ENCODE results near the gene ACAA1. TPM values are rescaled to one million over a fixed set of nuclear protein-coding genes. Genes with fewer than 3 reads are reported as not detected.

Gene ACAA1
- total RNA-seq, 4 donors from 2014 or later = 22.3 to 54.1 (median 37.6) TPM

DNA sequence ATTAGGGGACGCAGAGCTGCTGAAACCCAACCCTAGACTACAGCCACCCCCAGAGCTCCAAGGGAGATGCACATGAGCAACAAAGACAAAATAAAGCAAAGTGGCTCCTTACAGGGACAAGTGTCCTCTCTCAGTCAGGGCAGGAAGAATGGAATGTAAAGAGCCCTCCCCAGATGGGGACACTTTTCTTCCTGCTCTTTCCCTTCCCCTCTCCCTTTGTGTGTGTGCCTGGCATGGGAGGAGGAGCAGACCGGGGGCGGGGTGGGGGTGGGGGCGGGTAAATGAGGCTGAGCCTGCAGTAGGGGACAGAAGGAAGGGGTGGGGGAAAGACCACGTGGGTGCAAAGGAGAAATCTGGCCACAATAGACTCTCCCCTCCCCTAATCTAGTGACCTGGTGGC is 37.4 kb downstream of the ACAA1 start:
- H3K27me3 ChIP-seq = no peaks in the 10 kb centered on the region
- no peak for TF ChIP-seq POLR2A (IDR thresholded peaks at IDR 0.05)
- TF ChIP-seq, protein P1, sequence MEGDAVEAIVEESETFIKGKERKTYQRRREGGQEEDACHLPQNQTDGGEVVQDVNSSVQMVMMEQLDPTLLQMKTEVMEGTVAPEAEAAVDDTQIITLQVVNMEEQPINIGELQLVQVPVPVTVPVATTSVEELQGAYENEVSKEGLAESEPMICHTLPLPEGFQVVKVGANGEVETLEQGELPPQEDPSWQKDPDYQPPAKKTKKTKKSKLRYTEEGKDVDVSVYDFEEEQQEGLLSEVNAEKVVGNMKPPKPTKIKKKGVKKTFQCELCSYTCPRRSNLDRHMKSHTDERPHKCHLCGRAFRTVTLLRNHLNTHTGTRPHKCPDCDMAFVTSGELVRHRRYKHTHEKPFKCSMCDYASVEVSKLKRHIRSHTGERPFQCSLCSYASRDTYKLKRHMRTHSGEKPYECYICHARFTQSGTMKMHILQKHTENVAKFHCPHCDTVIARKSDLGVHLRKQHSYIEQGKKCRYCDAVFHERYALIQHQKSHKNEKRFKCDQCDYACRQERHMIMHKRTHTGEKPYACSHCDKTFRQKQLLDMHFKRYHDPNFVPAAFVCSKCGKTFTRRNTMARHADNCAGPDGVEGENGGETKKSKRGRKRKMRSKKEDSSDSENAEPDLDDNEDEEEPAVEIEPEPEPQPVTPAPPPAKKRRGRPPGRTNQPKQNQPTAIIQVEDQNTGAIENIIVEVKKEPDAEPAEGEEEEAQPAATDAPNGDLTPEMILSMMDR (IDR thresholded peaks at IDR 0.05) = no peak
- no peaks in the 10 kb centered on the region for H3K4me1 ChIP-seq
- intact Hi-C loops (cut with DNase I; ENCODE audit: low total_unique reads) = no loop called here
- no peaks in the 10 kb centered on the region for H3K36me3 ChIP-seq
- no peak for DNase-seq
- no peak overlapping the region for H3K27ac ChIP-seq
- H3K4me3 ChIP-seq = no peak overlapping the region
- no peaks in the 10 kb centered on the region for H3K9me3 ChIP-seq

DNA sequence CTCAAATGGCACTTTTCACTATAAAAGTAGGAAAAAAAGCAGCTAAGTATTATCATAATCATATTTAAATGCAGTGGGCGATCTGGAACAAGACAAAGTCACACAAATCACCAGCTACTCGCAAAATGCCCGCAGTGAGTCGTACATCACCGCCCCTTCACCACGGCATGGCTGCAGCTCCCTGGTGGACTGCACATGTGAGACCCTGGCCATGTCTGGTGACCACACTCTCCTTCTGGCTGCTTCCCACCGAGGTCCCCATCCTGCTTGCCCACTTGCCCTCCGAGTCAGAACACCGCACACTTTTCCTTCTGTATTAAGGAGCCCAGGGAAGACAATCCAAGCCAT is 38.6 kb downstream of the ACAA1 start:
- Histone ChIP-seq H3K27me3 (no peaks in the 10 kb centered on the region), H3K36me3 (no peaks in the 10 kb centered on the region), H3K4me1 (no peaks in the 10 kb centered on the region), H3K9me3 (no peaks in the 10 kb centered on the region), H3K4me3 (no peak overlapping the region), H3K27ac (no peak overlapping the region)
- DNase-seq = no peak
- TF ChIP-seq, protein P1 (IDR thresholded peaks at IDR 0.05) = no peak
- TF ChIP-seq POLR2A (IDR thresholded peaks at IDR 0.05) = no peak
- intact Hi-C loops (cut with DNase I; ENCODE audit: low total_unique reads) = no loop called here

DNA sequence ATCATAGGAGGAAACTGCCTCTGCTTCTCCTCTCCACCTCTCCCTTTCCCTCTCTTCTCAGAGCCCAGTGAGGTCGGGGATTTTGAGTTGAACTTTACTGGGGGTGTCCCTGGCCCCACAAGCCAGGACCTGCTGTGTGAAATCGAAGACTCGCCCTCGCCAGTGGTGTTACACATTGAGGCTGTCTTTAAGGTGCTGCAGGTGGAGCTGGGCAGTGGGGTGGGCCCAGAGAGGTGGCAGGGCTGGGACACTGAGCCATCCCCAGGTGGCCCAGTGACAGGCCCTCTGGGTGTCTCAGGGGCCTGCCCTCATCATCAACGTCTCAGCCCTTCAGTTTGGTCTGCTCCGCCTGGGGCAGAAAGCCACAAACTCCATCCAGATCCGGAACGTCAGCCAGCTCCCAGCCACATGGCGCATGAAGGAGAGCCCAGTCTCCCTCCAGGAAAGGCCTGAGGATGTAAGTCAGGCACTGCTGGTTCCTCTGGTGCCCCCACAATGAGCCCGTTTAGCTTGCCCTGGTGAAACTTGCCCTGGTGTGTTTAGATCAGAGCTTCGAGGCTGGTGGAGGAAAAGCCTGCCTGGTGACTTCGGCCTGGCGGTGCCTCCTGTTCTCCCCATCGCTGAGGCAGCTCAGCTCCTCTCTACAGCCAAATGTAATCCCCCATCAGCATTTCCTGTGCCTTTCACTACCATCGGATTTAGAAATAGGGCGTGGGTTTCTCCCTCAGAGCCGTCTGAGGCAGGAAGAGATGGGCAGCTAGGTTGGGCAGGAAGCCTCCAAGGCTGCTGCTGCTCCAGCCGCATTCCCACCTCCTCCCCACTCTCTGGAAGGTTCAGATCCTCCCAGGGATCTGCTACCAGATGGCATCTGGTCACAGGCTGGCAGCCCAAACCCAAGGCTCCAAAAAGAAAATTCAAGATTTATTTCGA is 39.2 kb downstream of the ACAA1 start:
- no peaks in the 10 kb centered on the region for H3K27me3 ChIP-seq
- no peak overlapping the region for H3K27ac ChIP-seq
- no peaks in the 10 kb centered on the region for H3K4me1 ChIP-seq
- TF ChIP-seq, protein P1 (IDR thresholded peaks at IDR 0.05) = no peak
- no peak for TF ChIP-seq POLR2A (IDR thresholded peaks at IDR 0.05)
- intact Hi-C loops (cut with DNase I; ENCODE audit: low total_unique reads) = no loop called here
- H3K4me3 ChIP-seq = no peak overlapping the region
- DNase-seq = no peak
- H3K9me3 ChIP-seq = no peaks in the 10 kb centered on the region
- no peaks in the 10 kb centered on the region for H3K36me3 ChIP-seq

DNA sequence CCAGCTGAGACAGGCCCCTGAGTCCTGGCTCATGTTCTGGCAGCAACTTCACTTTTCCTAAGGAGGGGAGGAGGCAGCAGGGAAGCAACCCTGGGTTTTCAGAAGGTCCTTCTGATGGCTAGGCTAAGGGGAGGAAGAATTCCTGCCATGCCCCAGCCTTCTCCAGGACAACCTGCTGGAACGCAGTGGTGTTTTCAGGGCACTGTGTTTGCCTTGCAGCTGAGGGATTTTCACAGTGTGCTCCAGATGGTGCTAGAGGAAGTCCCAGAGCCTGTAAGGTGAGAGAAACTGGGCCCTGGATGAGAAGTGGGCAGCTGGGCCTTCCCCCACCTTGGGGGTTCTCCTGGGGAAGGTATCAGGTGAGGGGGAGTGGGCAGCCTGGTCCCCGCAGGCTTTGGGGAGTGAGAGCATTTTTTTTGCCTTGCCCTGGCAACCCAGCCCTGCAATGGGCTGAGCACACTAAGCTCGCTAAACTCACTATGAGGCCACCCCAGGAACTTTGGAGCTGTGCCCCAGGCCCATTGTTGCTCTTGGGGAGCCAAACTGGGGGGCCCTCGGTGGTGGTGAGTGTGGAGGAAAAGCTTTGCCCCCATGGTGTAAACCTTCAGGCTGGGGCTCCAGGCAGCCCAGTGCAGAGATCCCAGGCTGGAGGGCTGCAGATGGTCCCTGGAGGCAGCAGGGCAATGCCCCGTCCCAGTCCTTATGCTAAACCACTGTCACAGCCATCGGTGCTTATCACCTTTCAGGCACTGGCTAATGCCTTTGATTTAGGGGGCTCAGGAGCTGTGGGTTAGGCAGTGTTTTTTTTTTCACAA is 41.1 kb downstream of the ACAA1 start:
- no peak for DNase-seq
- no peak overlapping the region for H3K27ac ChIP-seq
- no peaks in the 10 kb centered on the region for H3K27me3 ChIP-seq
- no peaks in the 10 kb centered on the region for H3K9me3 ChIP-seq
- TF ChIP-seq, protein P1 (IDR thresholded peaks at IDR 0.05) = no peak
- no peak for TF ChIP-seq POLR2A (IDR thresholded peaks at IDR 0.05)
- no peaks in the 10 kb centered on the region for H3K36me3 ChIP-seq
- H3K4me3 ChIP-seq = no peak overlapping the region
- H3K4me1 ChIP-seq = no peaks in the 10 kb centered on the region
- intact Hi-C loops (cut with DNase I; ENCODE audit: low total_unique reads) = no loop called here

DNA sequence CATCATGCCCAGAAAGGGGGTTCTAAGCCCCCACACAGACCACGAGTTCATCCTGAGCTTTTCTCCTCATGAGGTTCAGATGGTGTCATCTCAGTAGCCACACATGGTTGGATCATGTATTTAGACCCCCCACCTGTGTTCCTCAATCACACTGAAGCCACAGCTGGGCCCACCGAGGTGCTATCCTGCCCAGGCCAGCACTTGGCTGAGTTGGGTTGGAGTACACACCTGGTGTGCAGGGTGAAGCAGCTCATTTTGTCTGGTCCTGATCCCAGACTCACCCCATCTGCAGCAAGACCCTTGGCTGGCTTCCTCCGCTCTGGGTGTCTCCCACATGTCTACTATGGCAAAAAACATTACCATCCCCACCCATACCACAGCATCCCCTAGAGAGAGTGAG is 41.9 kb downstream of the ACAA1 start:
- H3K27me3 ChIP-seq = no peaks in the 10 kb centered on the region
- H3K27ac ChIP-seq = no peak overlapping the region
- DNase-seq = no peak
- H3K4me3 ChIP-seq = no peak overlapping the region
- intact Hi-C loops (cut with DNase I; ENCODE audit: low total_unique reads) = no loop called here
- no peaks in the 10 kb centered on the region for H3K4me1 ChIP-seq
- H3K36me3 ChIP-seq = no peaks in the 10 kb centered on the region
- no peaks in the 10 kb centered on the region for H3K9me3 ChIP-seq
- no peak for TF ChIP-seq POLR2A (IDR thresholded peaks at IDR 0.05)
- TF ChIP-seq, protein P1 (IDR thresholded peaks at IDR 0.05) = no peak

All from uterus (tissue), 4 donors.